ENCODE results near the gene NRG2.

GRCh38 chr5:139839232-139839815, 203.8 kb downstream of the NRG2 start:
- TF ChIP-seq, protein P1, sequence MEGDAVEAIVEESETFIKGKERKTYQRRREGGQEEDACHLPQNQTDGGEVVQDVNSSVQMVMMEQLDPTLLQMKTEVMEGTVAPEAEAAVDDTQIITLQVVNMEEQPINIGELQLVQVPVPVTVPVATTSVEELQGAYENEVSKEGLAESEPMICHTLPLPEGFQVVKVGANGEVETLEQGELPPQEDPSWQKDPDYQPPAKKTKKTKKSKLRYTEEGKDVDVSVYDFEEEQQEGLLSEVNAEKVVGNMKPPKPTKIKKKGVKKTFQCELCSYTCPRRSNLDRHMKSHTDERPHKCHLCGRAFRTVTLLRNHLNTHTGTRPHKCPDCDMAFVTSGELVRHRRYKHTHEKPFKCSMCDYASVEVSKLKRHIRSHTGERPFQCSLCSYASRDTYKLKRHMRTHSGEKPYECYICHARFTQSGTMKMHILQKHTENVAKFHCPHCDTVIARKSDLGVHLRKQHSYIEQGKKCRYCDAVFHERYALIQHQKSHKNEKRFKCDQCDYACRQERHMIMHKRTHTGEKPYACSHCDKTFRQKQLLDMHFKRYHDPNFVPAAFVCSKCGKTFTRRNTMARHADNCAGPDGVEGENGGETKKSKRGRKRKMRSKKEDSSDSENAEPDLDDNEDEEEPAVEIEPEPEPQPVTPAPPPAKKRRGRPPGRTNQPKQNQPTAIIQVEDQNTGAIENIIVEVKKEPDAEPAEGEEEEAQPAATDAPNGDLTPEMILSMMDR (IDR thresholded peaks at IDR 0.05; ENCODE audit: low read depth, low read length), result no peak
- TF ChIP-seq MAX (IDR thresholded peaks at IDR 0.05; ENCODE audit: low read depth, low read length) (no peak), POLR2A (IDR thresholded peaks at IDR 0.05; ENCODE audit: extremely low read depth, insufficient read length) (no peak), MYC (IDR thresholded peaks at IDR 0.05; ENCODE audit: low read depth, low read length) (no peak)

All from NB4 (cell line).